ENCODE measurements around the gene ZNF385B.
"Not testable (repeated sequence)": the region's sequence is repeated elsewhere in the genome, so short reads cannot be mapped to it uniquely, and the experiment has no call there.

Gene ZNF385B

GRCh38 chr2:179642462-179642861 is 218.9 kb downstream of the ZNF385B start:
- TF ChIP-seq CTCF (IDR thresholded peaks at IDR 0.05; ENCODE audit: borderline replicate concordance, extremely low read depth, low read length, poor library complexity, severe bottlenecking) (no peak), EZH2 (IDR thresholded peaks at IDR 0.05; ENCODE audit: borderline replicate concordance, low read depth, low read length, severe bottlenecking) (no peak)
- H3K36me3 ChIP-seq (ENCODE audit: insufficient read depth, low read length) = no peaks in the 10 kb centered on the region
- H3K4me2 ChIP-seq (ENCODE audit: insufficient read depth, low read length) = no peak overlapping the region
- H3K4me1 ChIP-seq (ENCODE audit: insufficient read depth, low read length) = no peaks in the 10 kb centered on the region
- H3K27ac ChIP-seq (ENCODE audit: low read length) = no peak overlapping the region
- H3K9me3 ChIP-seq (ENCODE audit: insufficient read depth, low read length, severe bottlenecking) = no peaks in the 10 kb centered on the region
- H3K4me3 ChIP-seq (ENCODE audit: low read depth in 1 of 2, low read length in 2 of 2) = no peak overlapping the region
- DNase-seq (no peak), ATAC-seq (ENCODE audit: insufficient read depth, low read depth) (no peak)
- no peaks in the 10 kb centered on the region for H4K20me1 ChIP-seq (ENCODE audit: insufficient read depth, low read length)
- no peak overlapping the region for H2AFZ ChIP-seq (ENCODE audit: low read depth, low read length)
- H3K79me2 ChIP-seq (ENCODE audit: insufficient read depth, low read length) = no peaks in the 10 kb centered on the region
- H3K27me3 ChIP-seq (ENCODE audit: insufficient read depth, low read length, poor library complexity) = no peaks in the 10 kb centered on the region
- no peak overlapping the region for H3K9ac ChIP-seq (ENCODE audit: low read depth, low read length)

- no peaks in the 10 kb centered on the region for H4K20me1 ChIP-seq (ENCODE audit: insufficient read depth, low read length)
- H3K36me3 ChIP-seq (ENCODE audit: insufficient read depth, low read length) = no peaks in the 10 kb centered on the region
- H3K9me3 ChIP-seq (ENCODE audit: insufficient read depth, low read length, severe bottlenecking) = no peaks in the 10 kb centered on the region
- H3K27ac ChIP-seq (ENCODE audit: low read length) = no peak overlapping the region
- no peak for ATAC-seq (ENCODE audit: insufficient read depth, low read depth)
- no peaks in the 10 kb centered on the region for H3K27me3 ChIP-seq (ENCODE audit: insufficient read depth, low read length, poor library complexity)
- H2AFZ ChIP-seq (ENCODE audit: low read depth, low read length) = no peak overlapping the region
- no peak overlapping the region for H3K9ac ChIP-seq (ENCODE audit: low read depth, low read length)
- no peak for DNase-seq
- no peak for TF ChIP-seq EZH2 (IDR thresholded peaks at IDR 0.05; ENCODE audit: borderline replicate concordance, low read depth, low read length, severe bottlenecking)
- TF ChIP-seq CTCF (IDR thresholded peaks at IDR 0.05; ENCODE audit: borderline replicate concordance, extremely low read depth, low read length, poor library complexity, severe bottlenecking) = no peak
- H3K4me2 ChIP-seq (ENCODE audit: insufficient read depth, low read length) = no peak overlapping the region
- H3K79me2 ChIP-seq (ENCODE audit: insufficient read depth, low read length) = no peaks in the 10 kb centered on the region
- no peaks in the 10 kb centered on the region for H3K4me1 ChIP-seq (ENCODE audit: insufficient read depth, low read length)
- no peak overlapping the region for H3K4me3 ChIP-seq (ENCODE audit: low read depth in 1 of 2, low read length in 2 of 2)
Measured at GRCh38 chr2:179636995-179637394, 224.4 kb downstream of the ZNF385B start.

DNA sequence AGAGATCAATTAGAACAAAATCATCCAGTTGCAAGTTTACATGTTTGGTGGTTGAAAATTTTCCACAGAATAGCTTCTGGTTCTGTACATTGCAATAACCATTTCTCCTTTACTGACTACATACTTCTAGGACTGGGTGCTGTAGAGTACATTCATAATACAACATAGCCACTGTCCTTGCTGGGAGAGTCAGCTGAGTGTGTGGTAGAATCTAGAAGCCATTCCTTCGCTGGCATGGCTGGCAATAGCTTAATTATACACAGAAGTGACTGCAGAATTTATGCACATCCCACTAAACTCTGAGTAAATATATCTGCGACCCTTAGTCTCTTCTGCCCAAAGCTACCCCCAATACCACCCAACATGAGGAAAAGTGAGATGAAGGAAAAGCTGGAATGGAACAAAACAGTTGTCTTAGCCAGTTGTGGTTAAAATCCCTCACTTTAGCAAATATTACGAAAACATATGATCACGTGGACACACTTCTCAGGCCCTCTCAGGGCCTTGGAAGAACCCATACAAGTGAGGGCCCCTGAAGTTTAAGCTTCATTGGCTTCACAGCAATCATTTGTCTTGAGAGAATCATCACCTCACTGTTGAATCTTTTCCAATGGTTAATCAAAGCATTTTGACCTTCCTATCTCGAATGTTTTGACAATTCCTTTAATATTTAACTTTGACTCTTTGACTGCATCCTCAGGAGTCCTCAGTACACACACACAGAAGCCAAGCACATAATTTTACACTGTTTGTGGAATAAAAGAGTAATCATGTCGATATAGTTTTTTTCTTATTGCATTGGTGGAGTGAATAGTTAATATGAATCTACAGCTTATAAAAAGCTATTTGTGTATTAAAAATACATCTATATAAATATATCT is 225.1 kb downstream of the ZNF385B start:
- Histone ChIP-seq H4K20me1 (ENCODE audit: insufficient read depth, low read length) (no peaks in the 10 kb centered on the region), H3K9me3 (ENCODE audit: insufficient read depth, low read length, severe bottlenecking) (no peaks in the 10 kb centered on the region), H3K4me2 (ENCODE audit: insufficient read depth, low read length) (no peak overlapping the region), H3K36me3 (ENCODE audit: insufficient read depth, low read length) (no peaks in the 10 kb centered on the region), H2AFZ (ENCODE audit: low read depth, low read length) (no peak overlapping the region), H3K79me2 (ENCODE audit: insufficient read depth, low read length) (no peaks in the 10 kb centered on the region), H3K9ac (ENCODE audit: low read depth, low read length) (no peak overlapping the region), H3K27me3 (ENCODE audit: insufficient read depth, low read length, poor library complexity) (no peaks in the 10 kb centered on the region), H3K4me1 (ENCODE audit: insufficient read depth, low read length) (no peaks in the 10 kb centered on the region), H3K4me3 (ENCODE audit: low read depth in 1 of 2, low read length in 2 of 2) (no peak overlapping the region), H3K27ac (ENCODE audit: low read length) (no peak overlapping the region)
- TF ChIP-seq CTCF (IDR thresholded peaks at IDR 0.05; ENCODE audit: borderline replicate concordance, extremely low read depth, low read length, poor library complexity, severe bottlenecking) = no peak
- no peak for TF ChIP-seq EZH2 (IDR thresholded peaks at IDR 0.05; ENCODE audit: borderline replicate concordance, low read depth, low read length, severe bottlenecking)
- DNase-seq = no peak
- no peak for ATAC-seq (ENCODE audit: insufficient read depth, low read depth)

DNA sequence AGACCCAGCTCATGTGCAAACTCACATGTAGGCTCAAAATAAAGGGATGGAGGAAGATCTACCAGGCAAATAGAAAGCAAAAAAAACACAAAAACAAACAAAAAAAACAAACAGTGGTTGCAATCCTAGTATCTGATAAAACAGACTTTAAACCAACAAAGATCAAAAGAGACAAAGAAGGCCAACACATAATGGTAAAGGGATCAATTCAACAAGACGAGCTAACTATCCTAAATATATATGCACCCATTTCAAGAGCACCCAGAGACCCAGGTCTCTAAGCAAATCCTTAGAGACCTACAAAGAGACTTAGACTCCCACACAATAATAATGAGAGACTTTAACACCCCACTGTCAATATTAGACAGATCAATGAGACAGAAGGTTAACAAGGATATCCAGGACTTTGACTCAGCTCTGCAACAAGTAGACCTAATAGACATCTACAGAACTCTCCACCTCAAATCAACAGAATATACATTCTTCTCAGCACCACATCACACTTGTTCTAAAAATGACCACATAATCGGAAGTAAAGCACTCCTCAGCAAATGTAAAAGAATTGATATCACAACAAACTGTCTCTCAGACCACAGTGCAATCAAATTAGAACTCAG is 229.5 kb downstream of the ZNF385B start:
- not testable (repeated sequence) for H3K36me3 ChIP-seq (ENCODE audit: insufficient read depth, low read length); H3K79me2 ChIP-seq (ENCODE audit: insufficient read depth, low read length); H3K4me1 ChIP-seq (ENCODE audit: insufficient read depth, low read length); H3K4me3 ChIP-seq (ENCODE audit: low read depth in 1 of 2, low read length in 2 of 2); H3K9ac ChIP-seq (ENCODE audit: low read depth, low read length); H4K20me1 ChIP-seq (ENCODE audit: insufficient read depth, low read length); DNase-seq; H3K27ac ChIP-seq (ENCODE audit: low read length); H2AFZ ChIP-seq (ENCODE audit: low read depth, low read length); H3K9me3 ChIP-seq (ENCODE audit: insufficient read depth, low read length, severe bottlenecking); H3K4me2 ChIP-seq (ENCODE audit: insufficient read depth, low read length); ATAC-seq (ENCODE audit: insufficient read depth, low read depth); H3K27me3 ChIP-seq (ENCODE audit: insufficient read depth, low read length, poor library complexity)

DNA sequence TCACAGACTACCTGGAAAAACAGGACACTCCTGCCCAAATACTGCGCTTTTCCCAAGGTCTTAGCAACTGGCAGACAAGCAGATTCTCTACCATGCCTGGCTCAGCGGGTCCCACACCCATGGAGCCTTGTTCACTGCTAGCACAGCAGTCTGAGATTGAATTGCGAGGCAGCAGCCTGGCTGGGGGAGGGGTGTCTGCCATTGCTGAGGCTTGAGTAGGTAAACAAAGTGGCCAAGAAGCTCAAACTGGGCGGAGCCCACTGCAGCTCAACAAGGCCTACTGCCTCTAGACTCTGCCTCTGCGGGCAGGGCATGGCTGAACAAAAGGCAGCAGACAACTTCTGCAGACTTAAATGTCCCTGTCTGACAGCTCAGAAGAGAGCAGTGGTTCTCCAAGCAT is 231.6 kb downstream of the ZNF385B start:
- H3K79me2 ChIP-seq (ENCODE audit: insufficient read depth, low read length); H3K27me3 ChIP-seq (ENCODE audit: insufficient read depth, low read length, poor library complexity); ATAC-seq (ENCODE audit: insufficient read depth, low read depth); H3K36me3 ChIP-seq (ENCODE audit: insufficient read depth, low read length); H3K4me3 ChIP-seq (ENCODE audit: low read depth in 1 of 2, low read length in 2 of 2); H2AFZ ChIP-seq (ENCODE audit: low read depth, low read length); H3K27ac ChIP-seq (ENCODE audit: low read length); DNase-seq; H3K4me1 ChIP-seq (ENCODE audit: insufficient read depth, low read length); H3K9me3 ChIP-seq (ENCODE audit: insufficient read depth, low read length, severe bottlenecking); H4K20me1 ChIP-seq (ENCODE audit: insufficient read depth, low read length); H3K4me2 ChIP-seq (ENCODE audit: insufficient read depth, low read length); H3K9ac ChIP-seq (ENCODE audit: low read depth, low read length): not testable (repeated sequence)

Data from DND-41 (cell line).